Measurements from ENCODE around the gene SPTLC2.
A peak's percentile ranks its signal among the peaks of the same experiment; 100 is the strongest.
"Not testable (repeated sequence)": the region's sequence is repeated elsewhere in the genome, so short reads cannot be mapped to it uniquely, and the experiment has no call there.

SPTLC2 gene, protein sequence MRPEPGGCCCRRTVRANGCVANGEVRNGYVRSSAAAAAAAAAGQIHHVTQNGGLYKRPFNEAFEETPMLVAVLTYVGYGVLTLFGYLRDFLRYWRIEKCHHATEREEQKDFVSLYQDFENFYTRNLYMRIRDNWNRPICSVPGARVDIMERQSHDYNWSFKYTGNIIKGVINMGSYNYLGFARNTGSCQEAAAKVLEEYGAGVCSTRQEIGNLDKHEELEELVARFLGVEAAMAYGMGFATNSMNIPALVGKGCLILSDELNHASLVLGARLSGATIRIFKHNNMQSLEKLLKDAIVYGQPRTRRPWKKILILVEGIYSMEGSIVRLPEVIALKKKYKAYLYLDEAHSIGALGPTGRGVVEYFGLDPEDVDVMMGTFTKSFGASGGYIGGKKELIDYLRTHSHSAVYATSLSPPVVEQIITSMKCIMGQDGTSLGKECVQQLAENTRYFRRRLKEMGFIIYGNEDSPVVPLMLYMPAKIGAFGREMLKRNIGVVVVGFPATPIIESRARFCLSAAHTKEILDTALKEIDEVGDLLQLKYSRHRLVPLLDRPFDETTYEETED

DNA sequence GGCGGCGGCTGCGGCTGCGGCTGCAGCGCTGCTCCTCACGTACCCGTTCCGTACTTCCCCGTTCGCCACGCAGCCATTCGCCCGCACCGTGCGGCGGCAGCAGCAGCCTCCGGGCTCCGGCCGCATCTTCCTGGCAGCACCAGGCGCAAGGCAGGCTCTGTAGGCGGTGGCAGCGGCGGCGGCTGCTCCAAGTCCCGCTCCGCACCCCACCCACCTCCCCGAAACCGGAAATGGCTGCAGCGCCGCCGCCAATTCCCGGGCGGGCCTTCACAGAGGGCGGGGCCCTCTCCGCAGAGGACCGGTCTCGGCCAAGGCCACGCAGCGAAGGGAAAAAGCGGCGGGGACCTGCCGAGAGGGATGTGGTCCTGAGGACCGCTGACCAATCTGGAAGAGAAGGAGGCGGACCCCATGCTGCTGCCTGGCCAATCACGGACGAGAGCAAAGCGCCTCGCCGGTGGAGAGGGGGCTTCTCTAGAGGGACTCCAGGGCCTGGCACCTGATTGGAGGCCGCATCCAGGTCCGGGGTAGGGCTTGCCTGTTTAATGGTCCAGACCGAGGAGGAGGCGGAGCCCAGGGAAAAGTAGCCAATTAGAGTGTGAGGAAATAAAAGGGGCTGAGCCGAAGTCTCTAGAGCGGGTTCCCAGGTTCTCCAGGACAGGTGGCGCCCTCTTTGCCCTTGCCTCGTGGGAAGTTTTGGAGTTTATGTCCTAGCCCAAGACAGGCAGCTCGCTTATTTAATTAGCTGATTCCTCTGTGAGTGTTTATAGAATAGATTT lies at the start of gene SPTLC2:
Gene SPTLC2, minus strand, starts transcription at position 184 of the 776 bp plus-strand sequence. Its CDS starts 58 bp downstream, at position 126.
- DNase-seq = peak; percentile 89

GRCh38 chr14:77663293-77663692 lies 46.9 kb upstream of the SPTLC2 start:
- no peak for DNase-seq

GRCh38 chr14:77661562-77661961 lies 45.1 kb upstream of the SPTLC2 start:
- DNase-seq = not testable (repeated sequence)

- DNase-seq = no peak
Observed at GRCh38 chr14:77660754-77661153, 44.3 kb upstream of the SPTLC2 start.

GRCh38 chr14:77659831-77660230 lies 43.4 kb upstream of the SPTLC2 start:
- DNase-seq = no peak

GRCh38 chr14:77657280-77657679 lies 40.8 kb upstream of the SPTLC2 start:
- DNase-seq = no peak

GRCh38 chr14:77654001-77654441 lies 37.6 kb upstream of the SPTLC2 start:
- no peak for DNase-seq

DNA sequence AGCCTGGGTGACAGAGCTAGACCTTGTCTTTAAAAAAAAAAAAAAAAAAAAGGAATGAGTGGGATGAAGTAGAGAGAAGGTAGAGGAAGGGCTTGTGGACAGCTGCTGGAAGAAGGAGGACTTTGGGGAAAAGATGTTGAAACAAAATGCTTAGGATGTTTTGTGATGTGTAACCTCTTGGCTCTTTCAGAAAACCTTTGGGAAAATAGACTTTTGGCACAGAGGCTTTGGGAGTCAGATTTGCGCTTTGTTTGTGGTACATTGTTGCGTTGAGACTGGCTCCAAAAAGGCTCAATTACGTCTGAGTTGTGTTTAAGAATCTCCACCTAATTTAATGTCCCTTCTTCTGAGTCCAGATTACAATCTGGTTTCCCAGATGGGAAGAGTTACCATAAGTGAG lies 32.9 kb upstream of the SPTLC2 start:
- DNase-seq = no peak

GRCh38 chr14:77648520-77649200 lies 32.2 kb upstream of the SPTLC2 start:
- no peak for DNase-seq

DNA sequence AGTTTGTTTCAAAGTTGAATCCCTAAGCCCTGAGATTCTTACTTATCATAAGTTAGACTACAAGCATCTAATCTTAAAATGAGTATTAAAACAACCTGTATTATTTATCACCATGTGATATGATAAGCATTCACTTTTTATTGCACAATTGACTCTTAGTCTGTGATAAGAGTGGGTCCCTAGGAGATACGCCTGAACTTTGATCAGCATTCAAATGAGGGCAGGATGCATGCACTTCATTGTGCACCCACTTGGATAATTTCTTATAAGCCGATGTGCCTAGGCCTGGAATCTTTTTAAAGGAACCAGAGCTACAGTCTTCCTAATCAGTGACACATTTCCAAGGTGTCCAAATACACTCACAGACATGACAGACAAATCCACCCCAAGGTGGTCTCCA lies 31.4 kb upstream of the SPTLC2 start:
- DNase-seq = no peak

DNA sequence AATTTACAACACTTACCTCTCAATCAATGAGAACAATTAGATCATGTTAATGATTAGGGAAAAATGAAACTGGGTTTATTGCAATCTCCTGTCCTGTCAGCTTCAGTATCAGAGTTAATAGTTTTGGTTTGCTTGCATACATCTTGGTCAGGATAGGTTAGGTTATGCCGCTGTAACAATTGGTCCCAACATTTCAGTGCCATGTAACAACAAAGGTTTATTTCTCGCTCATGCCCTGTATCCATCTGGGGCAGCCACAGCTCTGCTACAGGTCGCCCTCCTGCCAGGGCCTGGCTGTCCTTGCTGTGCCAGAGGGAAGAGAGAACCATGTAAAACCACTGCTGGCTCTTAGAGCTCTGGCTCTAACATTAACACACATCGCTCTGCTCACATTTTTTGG lies 30.5 kb upstream of the SPTLC2 start:
- no peak for DNase-seq

DNA sequence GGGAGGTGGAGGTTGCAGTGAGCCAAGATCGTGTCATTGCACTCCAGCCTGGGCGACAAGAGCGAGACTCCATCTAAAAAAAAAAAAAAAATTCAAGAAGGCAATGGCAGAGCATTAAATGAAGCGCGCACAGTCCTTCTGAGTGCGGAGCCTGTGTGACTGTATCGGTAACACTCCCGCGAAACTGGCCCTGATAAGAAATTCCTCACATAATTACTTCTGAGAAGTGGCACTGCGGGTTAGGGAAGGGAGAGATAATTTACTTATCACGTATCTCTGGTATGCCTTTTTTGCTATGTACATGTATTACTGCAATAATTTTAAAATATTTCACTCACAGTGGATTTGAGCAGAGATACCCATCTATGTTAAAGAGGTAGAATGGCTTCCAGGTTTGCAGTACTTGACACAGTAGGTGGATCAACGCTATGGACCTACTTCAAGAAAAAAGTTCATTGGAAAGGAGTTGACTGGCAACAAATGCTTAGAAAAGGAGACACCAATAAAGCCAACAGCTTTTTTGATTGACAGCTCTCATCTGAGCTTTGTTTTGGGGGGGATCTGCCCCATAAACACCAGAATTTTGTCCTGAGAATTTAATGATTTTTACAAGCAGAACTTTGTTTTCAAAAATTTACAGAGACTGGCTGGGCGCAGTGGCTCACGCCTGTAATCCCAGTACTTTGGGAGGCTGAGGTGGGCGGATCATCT lies 29.2 kb upstream of the SPTLC2 start:
- no peak for DNase-seq

DNA sequence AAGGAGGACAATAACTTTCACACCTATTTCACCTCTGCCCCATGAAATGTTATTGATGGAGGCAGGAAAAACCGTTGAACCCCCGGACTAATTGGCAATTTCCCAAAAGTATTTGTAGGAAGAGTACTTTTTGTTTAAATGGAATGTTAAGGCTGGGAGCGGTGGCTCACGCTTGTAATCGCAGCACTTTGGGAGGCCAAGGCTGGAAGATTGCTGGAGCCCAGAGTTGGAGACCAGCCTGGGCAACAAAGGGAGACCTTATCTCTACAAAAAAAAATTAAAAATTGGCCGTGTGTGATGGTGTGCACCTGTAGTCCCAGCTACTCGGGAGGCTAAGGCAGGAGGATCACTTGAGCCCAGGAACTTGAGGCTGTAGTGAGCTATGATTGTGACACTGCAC lies 26.0 kb upstream of the SPTLC2 start:
- DNase-seq = no peak

DNA sequence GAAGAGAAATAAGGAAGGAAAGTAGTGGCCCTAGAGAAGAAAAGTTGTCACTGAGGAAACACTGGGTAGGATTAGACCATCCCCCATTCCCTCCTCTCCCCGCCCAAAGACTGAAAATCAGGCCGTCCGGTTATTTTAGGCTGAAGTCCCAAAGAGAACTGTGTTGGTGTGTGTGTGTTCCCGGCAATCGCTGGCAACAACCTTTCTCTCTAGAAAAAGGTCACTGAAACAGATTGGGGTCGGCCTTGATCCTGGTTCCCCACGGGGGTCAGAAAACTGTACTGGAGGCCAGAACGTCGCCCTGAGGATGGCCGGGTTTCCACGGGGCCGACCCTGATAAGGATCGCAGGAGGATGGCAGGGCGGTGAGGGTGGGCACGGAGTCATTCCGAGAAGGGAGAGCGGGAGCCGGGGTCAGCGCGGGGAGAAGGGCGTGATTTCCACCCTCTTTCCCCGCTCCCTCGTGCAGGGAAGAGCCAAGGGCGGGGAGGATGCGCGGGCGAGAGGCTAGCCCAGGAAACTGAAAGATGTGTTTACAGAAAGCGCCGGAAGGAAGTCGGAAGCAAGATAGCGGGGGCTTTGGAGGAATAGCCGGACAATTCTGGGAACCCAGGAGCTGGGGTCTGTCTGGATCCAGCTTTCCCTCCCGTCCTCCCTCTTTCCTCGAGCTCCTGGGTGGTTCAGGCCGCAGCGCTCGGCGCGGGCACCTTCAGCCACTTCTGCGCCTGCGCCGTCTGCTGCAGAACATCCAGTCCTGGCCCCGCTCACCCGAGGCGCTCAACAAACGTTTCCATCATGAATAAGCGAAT lies 25.3 kb upstream of the SPTLC2 start:
- peak; percentile 71 for DNase-seq

GRCh38 chr14:77640756-77641533 lies 24.5 kb upstream of the SPTLC2 start:
- no peak for DNase-seq

DNA sequence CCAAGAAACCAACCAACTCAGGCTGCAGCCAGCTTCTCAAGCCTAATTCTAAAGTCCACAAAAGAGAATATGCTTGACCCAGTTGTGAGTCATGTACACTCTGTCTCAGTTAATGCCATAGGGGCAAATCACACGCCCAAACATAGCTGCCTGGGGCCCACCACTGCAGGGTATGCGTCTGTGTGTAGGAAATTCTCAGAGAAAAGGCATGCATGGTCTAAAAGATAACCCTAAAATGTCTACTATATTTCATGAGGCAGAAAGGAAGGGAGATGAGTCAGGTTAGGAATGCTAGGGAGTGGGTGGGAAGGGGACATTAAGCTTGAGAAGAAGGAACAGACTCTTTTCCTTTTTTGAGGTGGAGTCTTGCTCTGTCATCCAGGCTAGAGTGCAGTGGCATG lies 22.3 kb upstream of the SPTLC2 start:
- no peak for DNase-seq

DNA sequence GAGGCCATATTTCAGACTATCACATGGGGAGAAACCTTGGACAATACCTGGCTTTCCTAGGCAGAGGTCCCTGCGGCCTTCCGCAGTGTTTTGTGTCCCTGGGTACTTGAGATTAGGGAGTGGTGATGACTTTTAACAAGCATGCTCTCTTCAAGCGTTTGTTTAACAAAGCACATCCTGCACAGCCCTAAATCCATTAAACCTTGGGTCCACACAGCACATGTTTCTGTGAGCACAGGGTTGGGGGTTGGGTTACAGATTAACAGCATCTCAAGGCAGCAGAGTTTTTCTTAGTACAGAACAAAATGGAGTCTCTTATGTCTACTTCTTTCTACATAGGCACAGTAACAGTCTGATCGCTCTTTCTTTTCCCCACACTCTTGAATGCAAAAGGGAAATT lies 19.4 kb upstream of the SPTLC2 start:
- DNase-seq = not testable (repeated sequence)

- not testable (repeated sequence) for DNase-seq
Observed at GRCh38 chr14:77635466-77635865, 19.0 kb upstream of the SPTLC2 start.

DNA sequence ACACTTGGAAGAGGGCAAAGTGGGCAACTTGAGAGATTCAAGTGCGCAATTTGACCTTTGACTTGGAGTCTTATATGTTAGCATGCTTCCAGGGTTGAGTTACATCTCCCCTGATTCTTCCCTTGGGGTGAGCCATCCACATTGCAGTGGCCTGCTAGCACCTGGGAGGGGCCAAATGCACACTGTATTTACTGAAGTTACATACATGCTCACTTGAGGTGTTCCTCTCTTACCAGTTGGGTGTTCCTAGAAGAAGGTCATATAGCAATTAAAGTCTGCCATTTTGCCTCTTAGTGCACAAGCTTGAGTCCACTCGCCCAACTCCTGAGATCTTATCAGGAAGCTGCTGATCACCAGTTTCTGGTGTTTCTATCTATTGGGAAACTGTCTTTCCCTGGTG lies 13.7 kb upstream of the SPTLC2 start:
- no peak for DNase-seq

DNA sequence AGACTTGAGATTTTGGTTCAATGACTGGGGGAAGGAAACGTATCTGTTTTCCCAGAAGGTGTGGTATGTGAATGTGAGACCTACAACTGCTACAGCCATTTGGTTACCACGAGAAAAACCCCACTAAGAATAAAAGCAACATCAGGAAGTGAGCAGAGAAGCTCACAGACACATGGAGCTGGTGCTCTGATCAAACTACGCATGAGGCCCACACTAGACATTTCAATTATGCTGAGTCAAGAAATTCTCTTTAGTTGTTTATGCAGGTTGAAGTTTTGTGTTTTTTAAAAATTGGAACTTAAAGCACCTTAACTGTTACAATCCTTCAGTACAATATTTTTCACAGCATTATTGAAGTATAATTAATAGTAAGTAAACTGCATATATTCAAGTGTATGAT lies 8.9 kb upstream of the SPTLC2 start:
- no peak for DNase-seq

- no peak for DNase-seq
Observed at GRCh38 chr14:77623201-77623600, 6.8 kb upstream of the SPTLC2 start.

All from activated CD4-positive, CD25-positive, alpha-beta regulatory T cell treated with anti-CD3 and anti-CD28 coated beads, Interleukin-2, amount 50 U/mL, for 72 hours (primary cell).